HepG2 (cell line): ENCODE measurements around the gene RNPEPL1. TPM values are rescaled to one million over a fixed set of nuclear protein-coding genes. Genes with fewer than 3 reads are reported as not detected.
A peak's percentile ranks its signal among the peaks of the same experiment; 100 is the strongest.

ENCODE experiments used
- ATAC-seq: fragments of 200-7000 bp; cut with Tn5 transposase; 3 replicates; pipeline ENCODE4 v1.9.1; 2020; ENCODE audit warnings: mild to moderate bottlenecking, moderate library complexity
- BruUV-seq: library from RNA; stranded (reverse); fragments of 400-500 nt; replicated peaks from 2 replicates; lab custom pipeline; 2021; lab: Mats Ljungman, UMichigan
- CTCF ChIA-PET: fragments of 300-600 bp; formaldehyde crosslinking; extraction: SDS; loops from one replicate; lab custom pipeline; 2021; ENCODE audit warnings: low total read pairs, inconsistent platforms, low intra/inter-chr PET ratio; lab: Yijun Ruan, JAX
- POLR2A ChIA-PET: fragments of 350-600 bp; sonication (Branson Sonifier 250); formaldehyde crosslinking; loops from one replicate; lab custom pipeline; 2020; ENCODE audit warnings: antibody characterized with exemption, inconsistent platforms; lab: Yijun Ruan, JAX
- DNase-seq: peaks from one replicate; pipeline ENCODE4 v3.0.0-alpha.2; 2015; ENCODE audit warnings: low spot score
- FAIRE-seq: peaks from 3 replicates; lab custom pipeline; 2011; peaks lifted over from hg19 to GRCh38; lab: Jason Lieb, UNC
- H2AFZ ChIP-seq: one replicate; pipeline ENCODE4 v1.6.1; 2011; ENCODE audit warnings: low read length, inconsistent platforms
- H3K27ac ChIP-seq: fragments of 300-600 bp; 3 replicates; pipeline ENCODE4 v1.8.0; 2011; ENCODE audit warnings: mixed run types, mild to moderate bottlenecking, mixed read lengths, low read length, inconsistent platforms; ENCODE audit not compliant: insufficient read depth; ENCODE audit errors: extremely low read length
- H3K27me3 ChIP-seq, 2 experiments: fragments of 200-600 bp in 1 of 2; 2 replicates in 1 of 2; 3 replicates in 1 of 2; pipeline versions ENCODE4 v1.6.0 to v1.8.0; 2011; ENCODE audit warnings: low read length in 2 of 2, mild to moderate bottlenecking in 2 of 2, moderate library complexity in 2 of 2, inconsistent platforms in 1 of 2; ENCODE audit not compliant: insufficient read depth in 2 of 2, control insufficient read depth in 1 of 2
- H3K36me3 ChIP-seq, 2 experiments: fragments of 200-600 bp in 1 of 2; replicated peaks in 1 of 2; 2 replicates in 1 of 2; 3 replicates in 1 of 2; pipeline versions ENCODE4 v1.5.1 to v1.8.0; 2011; ENCODE audit warnings: low read length in 2 of 2, inconsistent platforms in 1 of 2; ENCODE audit not compliant: insufficient read depth in 2 of 2, control insufficient read depth in 1 of 2
- H3K4me1 ChIP-seq: 2 replicates; pipeline ENCODE4 v1.5.1; 2012; ENCODE audit warnings: low read length, inconsistent platforms; ENCODE audit not compliant: insufficient read depth
- H3K4me2 ChIP-seq: 2 replicates; pipeline ENCODE4 v1.6.0; 2011; ENCODE audit warnings: low read depth, low read length, inconsistent platforms
- H3K4me3 ChIP-seq, 3 experiments: fragments of 200-600 bp in 1 of 3; sonication (generic), shearing (Covaris generic) in 1 of 3; replicated peaks in 1 of 3; 2 replicates each; pipeline ENCODE4 v1.5.1; 2011 to 2016; ENCODE audit warnings: low read length in 3 of 3, inconsistent platforms in 2 of 3, low read depth in 2 of 3, mild to moderate bottlenecking in 2 of 3, control low read depth in 1 of 3, mixed read lengths in 1 of 3; ENCODE audit not compliant: insufficient read depth in 1 of 3
- H3K79me2 ChIP-seq: one replicate; pipeline ENCODE4 v1.6.1; 2011; ENCODE audit warnings: low read length, inconsistent platforms; ENCODE audit not compliant: insufficient read depth
- H3K9ac ChIP-seq: 2 replicates; pipeline ENCODE4 v1.6.0; 2011; ENCODE audit warnings: mild to moderate bottlenecking, low read depth, low read length, inconsistent platforms; ENCODE audit not compliant: insufficient read depth
- H3K9me3 ChIP-seq: 2 replicates; pipeline ENCODE4 v1.5.1; 2012; ENCODE audit warnings: mild to moderate bottlenecking, low read length
- H4K20me1 ChIP-seq: 2 replicates; pipeline ENCODE4 v1.6.0; 2011; ENCODE audit warnings: inconsistent platforms, mild to moderate bottlenecking, low read length, moderate library complexity; ENCODE audit not compliant: insufficient read depth
- AHDC1 ChIP-seq: sonication (generic); formaldehyde crosslinking; IDR thresholded peaks from 2 replicates; pipeline ENCODE4 v1.5.1; 2020; ENCODE audit warnings: mild to moderate bottlenecking, missing genetic modification reagents, borderline replicate concordance
- HIVEP1 ChIP-seq: sonication (generic); formaldehyde crosslinking; IDR thresholded peaks from 2 replicates; pipeline ENCODE4 v1.4.0; 2020; ENCODE audit warnings: mild to moderate bottlenecking, missing genetic modification reagents
- HNRNPK ChIP-seq: fragments of 200-400 bp; formaldehyde crosslinking; IDR thresholded peaks from 2 replicates; pipeline ENCODE4 v1.6.1; 2018; ENCODE audit warnings: low read length, low read depth, moderate library complexity, mild to moderate bottlenecking; ENCODE audit not compliant: poor library complexity, severe bottlenecking
- NCOA1 ChIP-seq: sonication (generic); formaldehyde crosslinking; IDR thresholded peaks from 2 replicates; pipeline ENCODE4 v1.9.0; 2021; ENCODE audit warnings: missing genetic modification reagents
- RELA ChIP-seq: sonication (generic); formaldehyde crosslinking; IDR thresholded peaks from 2 replicates; pipeline ENCODE4 v1.4.0; 2020; ENCODE audit warnings: missing genetic modification reagents
- RORA ChIP-seq: sonication (generic); formaldehyde crosslinking; IDR thresholded peaks from 2 replicates; pipeline ENCODE4 v1.5.0; 2020; ENCODE audit warnings: mild to moderate bottlenecking, missing genetic modification reagents, moderate library complexity
- ZMYM2 ChIP-seq: sonication (generic); formaldehyde crosslinking; IDR thresholded peaks from 2 replicates; pipeline ENCODE4 v1.8.0; 2022; ENCODE audit warnings: mild to moderate bottlenecking, missing genetic modification reagents
- ZNF326 ChIP-seq: sonication (generic); formaldehyde crosslinking; IDR thresholded peaks from 2 replicates; pipeline ENCODE4 v1.4.0; 2020; ENCODE audit warnings: missing genetic modification reagents, borderline replicate concordance
- ZNF331 ChIP-seq: sonication (generic); formaldehyde crosslinking; IDR thresholded peaks from 2 replicates; pipeline ENCODE4 v1.4.0; 2020; ENCODE audit warnings: missing genetic modification reagents
- ZNF557 ChIP-seq: sonication (generic); formaldehyde crosslinking; IDR thresholded peaks from 2 replicates; pipeline ENCODE4 v1.4.0; 2020; ENCODE audit warnings: missing genetic modification reagents
- WGBS: methylation state at CpG from one replicate; pipeline ENCODE4 v1.1.6; 2017; ENCODE audit warnings: low lambda C conversion rate; 5-methylcytosine and 5-hydroxymethylcytosine counted together
- in situ Hi-C: cut with HindIII; loops from 2 replicates; pipeline ENCODE4 v1.10.0; 2017; ENCODE audit warnings: low pct_unique_long_range_greater_than_20kb; ENCODE audit not compliant: extremely low pct_ligation_motif_present
- intact Hi-C: fragments of 100-400 bp; cut with micrococcal nuclease; formaldehyde crosslinking; loops from one replicate; pipeline ENCODE4 v1.10.0; 2022; ENCODE audit not compliant: unreplicated experiment
- polyA plus RNA-seq, 8 experiments: library from polyadenylated mRNA; depleted of rRNA in 3 of 8; stranded (reverse) in 7 of 8; unstranded in 1 of 8; fragments of >200 nt; fragmentation: Illumina TruSeq in 4 of 8; extraction: Trizol in 4 of 8; gene quantifications; 2 replicates each; pipeline versions ENCODE4 v1.2.1 to v1.2.3, GENCODE V29; 2011 to 2016; ENCODE audit warnings: low read depth in 4 of 8, missing spikeins in 1 of 8, mixed read lengths in 1 of 8; ENCODE audit not compliant: insufficient read depth in 1 of 8
- total RNA-seq, 5 experiments: library from RNA; depleted of rRNA; stranded (reverse); fragments of >200 nt; fragmentation: Illumina TruSeq; extraction: Trizol; gene quantifications; 2 replicates each; pipeline ENCODE4 v1.2.3, GENCODE V29; 2016; ENCODE audit warnings: low read depth in 1 of 5
- TF ChIP-seq, protein P1 (sequence below): sonication (generic); formaldehyde crosslinking; IDR thresholded peaks from 2 replicates; pipeline ENCODE4 v1.4.0; 2020; ENCODE audit warnings: mild to moderate bottlenecking, missing genetic modification reagents

The RNPEPL1 gene
- total and polyA plus RNA-seq, 2 of the 13 experiments (the other 11 are each of a cell fraction or from before 2014, with no cell fraction given) = 13.0 to 18.0 TPM

- Histone ChIP-seq H3K4me2 (peak overlapping the region; percentile 70), H3K4me1 (peaks cover 47% of the 10 kb centered on the region), H3K79me2 (no peaks in the 10 kb centered on the region), H3K4me3 (peak overlapping the region in 2 of 3 experiments; percentile 20 to 51; a peak in 2 of 6 replicates), H2AFZ (no peak overlapping the region), H3K9ac (peak overlapping the region; percentile 74), H3K9me3 (no peaks in the 10 kb centered on the region), H3K27ac (peak overlapping the region; percentile 92), H3K27me3 (no peaks in the 10 kb centered on the region), H4K20me1 (no peaks in the 10 kb centered on the region), H3K36me3 (peaks cover 0 to under 1% of the 10 kb centered on the region in 2 experiments; a peak in 3 of 5 replicates)
- in situ Hi-C loops = no loop called here
- BruUV-seq = no TSS peak
- ATAC-seq = peak; percentile 82
- POLR2A ChIA-PET = interaction anchor here (0.7 to 7.1 kb wide), 8 partner anchors 13 to 66 kb away, joined by 3 to 46 read pairs (median 4); partner anchors contain the start of gene CAPN10
- DNase-seq = peak; percentile 92
- 15% methylated on average over 17 of the region's 21 CpGs for WGBS
- CTCF ChIA-PET = no interaction called here
- intact Hi-C loops = loop anchor here (1.0 kb wide), 1 partner anchor 40 kb away; the partner anchor contains the start of gene CAPN10
- peak; percentile 97 for FAIRE-seq
- peak; percentile 86 for TF ChIP-seq HIVEP1
- TF ChIP-seq HNRNPK = no peak
- peak; percentile 75 for TF ChIP-seq ZNF331
- 0 out of 2 replicates have a peak, but pooled peaks have one; percentile 62 for TF ChIP-seq ZNF557 (CRISPR knock-in tag)
- no peak for TF ChIP-seq RORA (CRISPR knock-in tag)
- TF ChIP-seq NCOA1 (CRISPR knock-in tag) = no peak
- no peak for TF ChIP-seq RELA (CRISPR knock-in tag)
- TF ChIP-seq ZNF326 (CRISPR knock-in tag) = no peak
- TF ChIP-seq, protein P1, sequence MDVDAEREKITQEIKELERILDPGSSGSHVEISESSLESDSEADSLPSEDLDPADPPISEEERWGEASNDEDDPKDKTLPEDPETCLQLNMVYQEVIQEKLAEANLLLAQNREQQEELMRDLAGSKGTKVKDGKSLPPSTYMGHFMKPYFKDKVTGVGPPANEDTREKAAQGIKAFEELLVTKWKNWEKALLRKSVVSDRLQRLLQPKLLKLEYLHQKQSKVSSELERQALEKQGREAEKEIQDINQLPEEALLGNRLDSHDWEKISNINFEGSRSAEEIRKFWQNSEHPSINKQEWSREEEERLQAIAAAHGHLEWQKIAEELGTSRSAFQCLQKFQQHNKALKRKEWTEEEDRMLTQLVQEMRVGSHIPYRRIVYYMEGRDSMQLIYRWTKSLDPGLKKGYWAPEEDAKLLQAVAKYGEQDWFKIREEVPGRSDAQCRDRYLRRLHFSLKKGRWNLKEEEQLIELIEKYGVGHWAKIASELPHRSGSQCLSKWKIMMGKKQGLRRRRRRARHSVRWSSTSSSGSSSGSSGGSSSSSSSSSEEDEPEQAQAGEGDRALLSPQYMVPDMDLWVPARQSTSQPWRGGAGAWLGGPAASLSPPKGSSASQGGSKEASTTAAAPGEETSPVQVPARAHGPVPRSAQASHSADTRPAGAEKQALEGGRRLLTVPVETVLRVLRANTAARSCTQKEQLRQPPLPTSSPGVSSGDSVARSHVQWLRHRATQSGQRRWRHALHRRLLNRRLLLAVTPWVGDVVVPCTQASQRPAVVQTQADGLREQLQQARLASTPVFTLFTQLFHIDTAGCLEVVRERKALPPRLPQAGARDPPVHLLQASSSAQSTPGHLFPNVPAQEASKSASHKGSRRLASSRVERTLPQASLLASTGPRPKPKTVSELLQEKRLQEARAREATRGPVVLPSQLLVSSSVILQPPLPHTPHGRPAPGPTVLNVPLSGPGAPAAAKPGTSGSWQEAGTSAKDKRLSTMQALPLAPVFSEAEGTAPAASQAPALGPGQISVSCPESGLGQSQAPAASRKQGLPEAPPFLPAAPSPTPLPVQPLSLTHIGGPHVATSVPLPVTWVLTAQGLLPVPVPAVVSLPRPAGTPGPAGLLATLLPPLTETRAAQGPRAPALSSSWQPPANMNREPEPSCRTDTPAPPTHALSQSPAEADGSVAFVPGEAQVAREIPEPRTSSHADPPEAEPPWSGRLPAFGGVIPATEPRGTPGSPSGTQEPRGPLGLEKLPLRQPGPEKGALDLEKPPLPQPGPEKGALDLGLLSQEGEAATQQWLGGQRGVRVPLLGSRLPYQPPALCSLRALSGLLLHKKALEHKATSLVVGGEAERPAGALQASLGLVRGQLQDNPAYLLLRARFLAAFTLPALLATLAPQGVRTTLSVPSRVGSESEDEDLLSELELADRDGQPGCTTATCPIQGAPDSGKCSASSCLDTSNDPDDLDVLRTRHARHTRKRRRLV = peak; percentile 75; the same call in 1 of the 2 replicates
- TF ChIP-seq AHDC1 = peak; percentile 78; the same call in 1 of the 2 replicates
- no peak for TF ChIP-seq ZMYM2 (CRISPR knock-in tag)
Observed at GRCh38 chr2:240626531-240627300, 58.4 kb downstream of the RNPEPL1 start.
